Kasumi-1 (cell line): ENCODE data around the gene LIME1.
A peak's percentile ranks its signal among the peaks of the same experiment; 100 is the strongest.
"Not testable (repeated sequence)": the region's sequence is repeated elsewhere in the genome, so short reads cannot be mapped to it uniquely, and the experiment has no call there.

ENCODE experiments used
- DNase-seq, 2 experiments: peaks; one replicate each; lab custom pipeline; 2025; lab: John Stamatoyannopoulos, UW

The LIME1 gene

DNA sequence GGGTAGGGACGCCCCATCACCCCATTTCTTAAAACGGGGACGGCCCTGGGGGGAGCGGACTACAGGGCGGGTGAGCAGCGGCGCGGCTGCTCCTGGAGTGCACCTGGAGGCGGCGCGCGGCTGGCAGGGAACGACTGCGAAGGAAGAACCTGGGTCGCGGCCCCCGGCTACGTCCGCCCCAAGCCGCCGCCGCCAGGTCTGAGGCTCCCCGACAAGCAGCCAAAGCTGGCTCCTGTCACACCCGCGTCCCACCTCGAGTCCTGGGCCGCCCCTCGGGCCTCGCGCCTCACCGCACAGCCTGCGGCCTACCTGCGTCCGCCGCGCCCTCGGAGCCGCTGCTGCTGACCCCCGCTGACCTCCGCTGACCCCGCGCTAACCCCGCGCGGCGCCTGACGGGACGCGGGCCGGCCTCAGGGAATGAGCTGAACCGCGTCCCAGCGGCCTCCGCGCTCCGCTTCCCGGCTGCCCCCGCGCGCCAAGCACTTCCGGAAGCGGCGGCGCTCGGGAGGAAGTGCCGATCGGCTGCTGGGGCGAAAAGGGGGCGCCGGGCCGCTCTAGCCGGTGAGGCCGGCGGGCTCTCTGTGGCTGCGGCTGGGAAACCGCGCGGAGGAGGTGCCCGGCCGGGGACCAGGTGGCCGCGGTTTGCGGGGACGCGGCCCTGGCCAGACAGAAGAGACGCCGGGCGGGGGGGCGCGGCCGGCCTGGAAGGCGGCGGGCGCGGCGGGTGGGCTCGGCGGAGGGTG lies 28.7 kb upstream of the LIME1 start, which contains the start of the genes ARFRP1 and ZGPAT:
TSS of gene ARFRP1 (minus strand) at position 419 of the 743 bp plus-strand sequence. CDS start 885 bp downstream, outside the sequence.
TSS of gene ZGPAT (plus strand) at position 482 of the 743 bp plus-strand sequence. CDS start 542 bp downstream, outside the sequence.
- peak; percentile 77 to 85 for DNase-seq

DNA sequence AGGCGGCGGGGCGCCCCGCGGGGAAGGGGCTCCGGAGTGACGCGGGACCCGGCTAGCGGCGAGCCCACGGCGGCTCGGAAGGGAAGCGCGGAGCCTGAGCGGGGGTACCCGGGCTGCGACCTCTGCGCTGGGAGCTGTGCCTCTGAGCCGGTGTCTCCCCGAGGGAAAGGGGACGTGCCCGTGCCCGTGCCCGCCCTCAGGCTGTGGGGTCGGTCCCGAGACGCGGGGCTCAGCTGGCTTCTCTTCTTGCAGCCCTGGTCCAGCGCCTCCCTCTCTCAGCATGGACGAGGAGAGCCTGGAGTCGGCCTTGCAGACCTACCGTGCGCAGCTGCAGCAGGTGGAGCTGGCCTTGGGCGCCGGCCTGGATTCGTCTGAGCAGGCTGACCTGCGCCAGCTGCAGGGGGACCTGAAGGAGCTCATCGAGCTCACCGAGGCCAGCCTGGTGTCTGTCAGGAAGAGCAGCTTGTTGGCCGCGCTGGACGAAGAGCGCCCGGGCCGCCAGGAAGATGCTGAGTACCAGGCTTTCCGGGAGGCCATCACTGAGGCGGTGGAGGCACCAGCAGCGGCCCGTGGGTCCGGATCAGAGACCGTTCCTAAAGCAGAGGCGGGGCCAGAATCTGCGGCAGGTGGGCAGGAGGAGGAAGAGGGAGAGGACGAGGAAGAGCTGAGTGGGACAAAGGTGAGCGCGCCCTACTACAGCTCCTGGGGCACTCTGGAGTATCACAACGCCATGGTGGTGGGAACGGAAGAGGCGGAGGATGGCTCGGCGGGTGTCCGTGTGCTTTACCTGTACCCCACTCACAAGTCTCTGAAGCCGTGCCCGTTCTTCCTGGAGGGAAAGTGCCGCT lies 27.9 kb upstream of the LIME1 start:
- no peak for DNase-seq

DNA sequence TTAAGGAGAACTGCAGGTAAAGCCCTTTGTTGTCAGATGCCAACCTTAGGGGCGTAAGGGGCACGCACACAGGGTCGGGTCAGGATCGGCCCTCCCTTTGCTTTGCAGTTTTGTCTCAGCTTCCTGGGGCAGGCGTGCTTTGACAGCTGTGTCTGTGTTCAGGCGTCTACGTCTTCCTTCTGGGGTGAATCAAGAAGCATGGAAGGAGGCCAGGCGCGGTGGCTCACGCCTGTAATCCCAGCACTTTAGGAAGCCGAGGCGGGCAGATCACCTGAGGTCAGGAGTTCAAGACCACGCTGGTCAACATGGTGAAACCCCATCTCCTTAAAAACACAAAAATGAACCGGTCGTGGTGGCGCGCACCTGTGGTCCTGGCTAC lies 27.3 kb upstream of the LIME1 start:
- DNase-seq = no peak

DNA sequence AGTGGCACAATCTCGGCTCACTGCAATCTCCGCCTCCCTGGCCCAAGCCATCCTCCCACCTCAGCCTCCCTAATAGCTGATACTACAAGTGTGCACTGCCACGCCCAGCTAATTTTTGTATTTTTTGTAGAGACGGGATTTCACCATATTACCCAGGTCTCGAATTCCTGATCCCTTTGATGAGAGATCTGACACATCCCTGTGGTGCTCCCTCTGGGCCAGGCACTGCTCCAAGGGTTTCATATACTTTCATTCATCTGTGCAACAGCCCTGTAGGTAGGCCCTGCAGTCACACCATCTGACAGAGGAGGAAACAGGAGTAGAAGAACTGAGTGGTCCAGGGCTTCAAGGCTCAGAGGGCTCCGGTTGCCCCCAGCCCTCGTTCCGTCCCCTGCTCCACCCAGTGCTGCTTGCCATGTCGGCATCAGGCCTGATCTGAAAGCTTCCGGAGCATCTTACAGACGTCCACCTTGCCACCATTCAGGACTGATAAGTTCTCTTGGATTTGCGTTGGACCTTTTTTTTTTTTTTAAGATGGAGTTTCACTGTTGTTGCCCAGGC lies 25.3 kb upstream of the LIME1 start:
- DNase-seq = no peak

DNA sequence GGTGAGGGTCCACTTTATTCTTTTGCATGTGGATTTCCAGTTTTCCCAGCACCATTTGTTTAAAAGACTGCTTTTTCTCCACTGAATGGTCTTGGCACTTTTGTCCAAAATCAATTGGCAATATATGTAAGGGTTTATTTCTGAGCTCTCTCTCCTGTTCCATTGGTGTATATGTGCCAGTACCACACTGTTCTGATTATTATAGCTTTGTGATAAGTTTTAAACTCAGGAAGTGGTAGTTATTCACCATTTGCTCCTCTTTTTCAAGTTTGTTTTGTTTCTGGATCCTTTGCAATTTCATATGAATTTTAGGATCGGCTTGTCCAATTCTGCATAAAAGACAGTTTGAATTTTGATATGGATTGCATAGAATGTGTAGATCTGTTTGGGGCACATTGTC lies 24.3 kb upstream of the LIME1 start:
- no peak for DNase-seq

DNA sequence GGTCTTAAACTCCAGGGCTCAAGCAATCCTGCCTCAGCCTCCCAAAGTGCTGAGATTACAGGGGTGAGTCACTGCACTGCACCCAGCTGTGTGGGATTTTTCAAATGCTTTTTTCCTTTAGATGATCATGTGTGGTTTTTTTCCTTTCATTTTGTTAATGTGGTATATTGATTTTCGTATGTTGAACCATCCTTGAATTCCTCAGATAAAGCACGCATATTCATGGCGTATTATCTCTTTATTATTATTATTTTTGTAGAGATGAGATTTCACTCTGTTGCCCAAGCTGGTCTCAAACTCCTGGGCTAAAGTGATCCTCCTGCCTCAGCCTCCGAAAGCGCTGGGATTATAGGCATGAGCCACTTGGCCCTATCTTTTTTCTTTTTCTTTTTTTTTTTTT lies 21.6 kb upstream of the LIME1 start:
- DNase-seq = no peak

DNA sequence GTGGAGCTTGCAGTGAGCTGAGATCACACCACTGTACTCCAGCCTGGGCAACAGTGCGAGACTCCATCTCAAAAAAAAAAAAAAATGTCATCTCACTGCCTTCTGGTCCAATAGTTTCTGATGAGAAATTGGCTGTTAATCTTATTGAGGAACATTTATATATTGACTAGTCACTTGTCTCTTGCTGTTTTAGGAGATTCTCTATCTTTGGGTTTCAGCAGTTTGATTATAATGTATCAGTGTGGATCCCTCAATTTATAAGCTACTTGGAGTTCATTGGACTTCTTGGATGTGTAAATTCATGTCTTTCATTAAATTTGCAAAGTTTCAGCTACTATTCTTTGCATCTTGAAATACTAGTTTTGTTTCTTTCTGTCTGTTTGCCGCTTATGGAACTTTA lies 17.5 kb upstream of the LIME1 start:
- DNase-seq = no peak

DNA sequence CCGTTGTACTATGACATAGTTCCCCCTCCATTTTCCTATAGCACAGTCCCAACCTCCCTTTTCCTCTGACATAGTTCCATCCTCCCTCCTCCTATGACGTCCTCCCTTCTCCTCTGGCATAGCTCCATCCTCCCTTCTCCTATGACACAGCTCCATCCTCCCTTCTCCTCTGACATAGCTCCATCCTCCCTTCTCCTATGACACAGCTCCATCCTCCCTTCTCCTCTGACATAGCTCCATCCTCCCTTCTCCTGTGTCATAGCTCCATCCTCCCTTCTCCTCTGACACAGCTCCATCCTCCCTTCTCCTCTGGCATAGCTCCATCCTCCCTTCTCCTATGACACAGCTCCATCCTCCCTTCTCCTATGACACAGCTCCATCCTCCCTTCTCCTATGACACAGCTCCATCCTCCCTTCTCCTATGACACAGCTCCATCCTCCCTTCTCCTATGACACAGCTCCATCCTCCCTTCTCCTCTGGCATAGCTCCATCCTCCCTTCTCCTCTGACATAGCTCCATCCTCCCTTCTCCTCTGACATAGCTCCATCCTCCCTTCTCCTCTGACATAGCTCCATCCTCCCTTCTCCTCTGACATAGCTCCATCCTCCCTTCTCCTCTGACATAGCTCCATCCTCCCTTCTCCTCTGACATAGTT lies 13.4 kb upstream of the LIME1 start:
- DNase-seq = not testable (repeated sequence)

DNA sequence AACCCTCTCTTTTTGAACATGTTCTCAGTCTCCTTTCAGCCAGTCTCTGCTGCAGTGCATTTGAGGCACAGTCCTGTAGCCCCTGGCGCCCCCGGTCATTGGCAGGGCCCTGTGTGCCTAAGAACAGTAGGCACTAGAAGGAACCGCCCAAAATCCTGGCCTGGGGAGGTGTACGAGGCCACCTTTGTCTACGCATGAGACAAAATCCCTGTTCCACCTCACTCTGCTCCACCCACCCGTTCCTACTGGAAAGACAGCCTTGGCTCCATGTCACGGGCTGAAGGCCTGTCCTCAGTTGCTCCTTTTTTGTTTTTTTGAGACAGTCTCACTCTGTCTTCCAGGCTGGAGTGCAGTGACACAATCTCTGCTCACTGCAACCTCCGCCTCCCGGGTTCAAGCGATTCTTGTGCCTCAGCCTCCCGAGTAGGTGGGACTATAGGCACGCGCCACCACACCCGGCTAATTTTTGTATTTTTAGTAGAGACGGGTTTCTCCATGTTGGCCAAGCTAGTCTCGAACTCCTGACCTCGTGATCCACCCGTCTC lies 6.2 kb upstream of the LIME1 start:
- not testable (repeated sequence) for DNase-seq

DNA sequence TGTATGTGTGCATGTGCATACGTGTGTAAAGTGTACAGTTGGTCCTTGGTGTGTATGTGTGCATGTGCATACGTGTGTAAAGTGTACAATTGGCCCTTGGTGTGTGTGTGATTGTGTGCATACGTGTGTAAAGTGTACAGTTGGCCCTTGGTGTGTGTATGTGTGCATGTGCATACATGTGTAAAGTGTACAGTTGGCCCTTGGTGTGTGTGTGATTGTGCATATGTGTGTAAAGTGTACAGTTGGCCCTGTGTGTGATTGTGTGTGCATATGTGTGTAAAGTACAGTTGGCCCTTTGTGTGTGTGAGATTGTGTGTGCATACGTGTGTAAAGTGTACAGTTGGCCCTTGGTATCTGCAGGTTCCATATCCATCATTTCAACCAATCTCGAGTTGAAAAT lies 5.1 kb upstream of the LIME1 start:
- DNase-seq = no peak

DNA sequence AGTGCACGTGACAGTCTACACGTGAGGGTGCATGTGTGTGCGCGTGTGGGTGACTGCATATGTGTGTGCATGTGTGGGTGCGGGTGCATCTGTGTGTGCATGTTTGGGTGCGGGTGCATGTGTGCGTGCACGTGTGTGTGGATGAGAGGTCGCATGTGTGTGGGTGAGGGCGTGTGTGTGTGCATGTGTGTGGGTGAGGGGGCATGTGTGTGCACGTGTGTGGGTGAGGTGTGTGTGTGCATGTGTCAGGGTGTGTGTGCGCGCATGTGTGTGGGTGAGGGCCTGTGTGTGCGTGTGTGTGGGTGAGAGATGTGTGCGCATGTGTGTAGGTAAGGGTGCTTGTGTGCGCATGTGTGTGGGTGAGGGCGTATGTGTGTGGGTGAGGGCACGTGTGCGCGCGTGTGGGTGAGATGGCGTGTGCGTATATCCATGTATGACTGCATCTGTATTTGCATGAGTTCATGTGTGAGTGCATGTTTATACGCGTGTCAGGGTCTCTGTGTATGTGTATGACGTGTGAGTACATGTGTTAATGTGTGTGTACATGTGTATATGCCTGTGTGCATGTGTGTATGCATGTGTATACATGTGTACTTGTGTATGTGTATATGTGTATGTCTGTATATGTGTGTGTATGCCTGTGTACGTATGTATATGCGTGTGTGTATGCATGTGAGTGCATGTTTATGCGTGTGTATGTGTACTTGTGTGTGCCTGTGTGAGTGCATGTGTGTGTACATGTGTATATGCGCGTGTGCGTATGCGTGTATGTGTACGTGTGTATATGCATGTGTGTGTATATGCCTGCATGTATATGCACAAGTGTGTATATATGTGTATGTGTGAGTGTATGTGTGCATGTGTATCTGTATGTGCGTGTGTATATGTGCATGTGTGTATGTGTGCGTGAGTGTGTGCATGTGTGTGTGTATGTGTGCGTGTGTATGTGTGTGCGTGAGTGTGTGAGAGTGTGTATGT lies 4.1 kb upstream of the LIME1 start:
- DNase-seq = no peak

DNA sequence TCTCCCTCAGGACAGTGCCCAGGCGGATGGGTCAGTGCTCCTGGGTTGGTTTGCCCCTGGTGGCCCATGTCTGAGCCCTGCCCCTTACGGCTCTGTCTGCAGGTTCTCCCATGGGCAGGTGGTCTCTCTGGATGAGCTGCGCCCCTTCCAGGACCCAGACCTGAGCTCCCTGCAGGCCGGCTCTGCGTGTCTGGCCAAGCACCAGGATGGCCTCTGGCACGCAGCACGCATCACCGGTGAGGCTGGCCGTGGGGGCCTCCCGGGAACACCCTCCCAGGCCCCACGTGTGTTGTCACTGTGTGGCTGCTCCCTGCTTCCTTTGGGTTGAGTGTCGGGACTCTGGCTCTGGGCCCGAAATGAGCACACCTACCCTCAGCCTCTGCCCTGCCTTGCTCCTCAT lies 3.3 kb upstream of the LIME1 start:
- no peak for DNase-seq

DNA sequence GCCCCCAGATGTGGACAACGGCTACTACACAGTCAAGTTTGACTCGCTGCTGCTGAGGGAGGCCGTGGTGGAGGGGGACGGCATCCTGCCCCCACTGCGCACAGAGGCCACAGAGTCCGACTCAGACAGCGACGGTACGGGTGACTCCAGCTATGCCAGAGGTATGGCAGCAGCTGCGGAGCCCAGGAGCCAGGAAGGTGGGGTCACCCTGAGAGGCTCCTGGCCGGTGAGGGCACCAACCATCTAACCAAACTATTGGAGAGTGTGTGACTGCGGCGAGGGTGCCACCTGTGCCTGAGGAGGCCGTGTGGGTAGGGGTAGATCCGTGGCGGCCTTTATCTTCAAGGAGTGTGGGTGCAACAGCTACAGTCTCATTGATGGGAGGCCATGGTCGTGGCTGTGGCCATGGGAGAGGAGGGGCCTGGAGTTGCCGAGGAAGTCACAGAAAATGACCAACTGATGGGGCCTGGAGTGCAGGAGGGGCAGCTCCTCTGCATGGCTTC lies 2.8 kb upstream of the LIME1 start:
- DNase-seq = no peak

DNA sequence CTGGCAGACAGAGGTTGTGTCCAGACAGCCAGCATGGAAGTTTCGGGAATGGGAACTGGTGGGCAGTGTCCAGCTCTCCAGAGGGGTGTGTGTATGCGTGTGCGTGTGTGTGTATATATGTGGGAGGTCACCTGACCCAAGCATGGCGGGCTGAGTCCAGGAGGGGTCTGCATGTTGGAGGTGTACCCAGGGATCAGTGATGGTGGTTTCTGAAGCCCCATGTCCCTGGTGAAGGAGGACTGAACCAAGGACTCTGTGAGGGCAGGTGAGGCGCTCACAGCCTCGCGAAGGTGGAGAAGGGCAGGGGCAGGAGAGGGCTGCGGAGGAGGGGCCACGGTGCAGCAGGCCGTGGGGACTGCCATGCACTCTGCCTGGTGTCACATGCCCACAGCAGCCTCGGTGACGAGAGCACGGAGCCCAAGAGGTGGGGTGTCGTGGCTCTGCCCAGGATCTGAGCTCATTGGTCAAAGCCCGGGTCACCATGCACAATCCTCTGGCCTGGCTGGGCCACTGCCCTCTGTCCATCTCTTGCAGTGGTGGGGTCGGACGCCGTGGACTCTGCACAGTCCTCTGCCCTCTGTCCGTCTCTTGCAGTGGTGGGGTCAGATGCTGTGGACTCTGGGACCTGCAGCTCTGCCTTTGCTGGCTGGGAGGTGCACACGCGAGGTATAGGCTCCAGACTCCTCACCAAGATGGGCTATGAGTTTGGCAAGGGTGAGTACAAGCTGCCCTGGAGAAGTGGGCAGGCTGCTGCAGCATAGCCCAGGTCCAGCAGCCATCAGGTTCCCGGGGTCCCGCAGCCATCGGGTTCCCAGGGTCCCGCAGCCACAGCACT lies 2.1 kb upstream of the LIME1 start:
- no peak for DNase-seq

DNA sequence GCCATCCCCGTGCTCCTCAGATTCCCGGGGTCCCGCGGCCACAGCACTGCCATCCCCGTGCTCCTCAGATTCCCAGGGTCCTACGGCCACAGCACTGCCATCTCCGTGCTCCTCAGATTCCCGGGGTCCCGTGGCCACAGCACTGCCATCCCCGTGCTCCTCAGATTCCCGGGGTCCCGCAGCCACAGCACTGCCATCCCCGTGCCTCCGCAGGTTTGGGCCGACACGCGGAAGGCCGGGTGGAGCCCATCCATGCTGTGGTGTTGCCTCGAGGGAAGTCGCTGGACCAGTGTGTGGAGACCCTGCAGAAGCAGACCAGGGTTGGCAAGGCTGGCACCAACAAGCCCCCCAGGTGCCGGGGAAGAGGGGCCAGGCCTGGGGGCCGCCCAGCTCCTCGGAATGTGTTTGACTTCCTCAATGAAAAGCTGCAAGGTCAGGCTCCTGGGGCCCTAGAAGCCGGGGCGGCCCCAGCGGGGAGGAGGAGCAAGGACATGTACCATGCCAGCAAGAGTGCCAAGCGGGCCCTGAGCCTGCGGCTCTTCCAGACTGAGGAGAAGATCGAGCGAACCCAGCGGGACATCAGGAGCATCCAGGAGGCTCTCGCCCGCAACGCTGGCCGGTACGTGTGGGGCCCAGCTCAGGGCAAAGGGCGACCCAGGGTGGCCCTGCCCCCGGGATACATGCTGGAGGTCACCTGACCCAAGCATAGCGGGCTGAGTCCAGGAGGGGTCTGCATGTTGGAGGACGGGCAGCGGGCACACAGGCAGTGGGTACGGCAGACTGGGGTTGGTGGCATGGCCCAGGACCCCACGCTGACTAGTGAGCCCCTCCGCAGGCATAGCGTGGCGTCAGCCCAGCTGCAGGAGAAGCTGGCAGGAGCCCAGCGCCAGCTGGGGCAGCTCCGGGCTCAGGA lies 1.3 kb upstream of the LIME1 start:
- DNase-seq = no peak

DNA sequence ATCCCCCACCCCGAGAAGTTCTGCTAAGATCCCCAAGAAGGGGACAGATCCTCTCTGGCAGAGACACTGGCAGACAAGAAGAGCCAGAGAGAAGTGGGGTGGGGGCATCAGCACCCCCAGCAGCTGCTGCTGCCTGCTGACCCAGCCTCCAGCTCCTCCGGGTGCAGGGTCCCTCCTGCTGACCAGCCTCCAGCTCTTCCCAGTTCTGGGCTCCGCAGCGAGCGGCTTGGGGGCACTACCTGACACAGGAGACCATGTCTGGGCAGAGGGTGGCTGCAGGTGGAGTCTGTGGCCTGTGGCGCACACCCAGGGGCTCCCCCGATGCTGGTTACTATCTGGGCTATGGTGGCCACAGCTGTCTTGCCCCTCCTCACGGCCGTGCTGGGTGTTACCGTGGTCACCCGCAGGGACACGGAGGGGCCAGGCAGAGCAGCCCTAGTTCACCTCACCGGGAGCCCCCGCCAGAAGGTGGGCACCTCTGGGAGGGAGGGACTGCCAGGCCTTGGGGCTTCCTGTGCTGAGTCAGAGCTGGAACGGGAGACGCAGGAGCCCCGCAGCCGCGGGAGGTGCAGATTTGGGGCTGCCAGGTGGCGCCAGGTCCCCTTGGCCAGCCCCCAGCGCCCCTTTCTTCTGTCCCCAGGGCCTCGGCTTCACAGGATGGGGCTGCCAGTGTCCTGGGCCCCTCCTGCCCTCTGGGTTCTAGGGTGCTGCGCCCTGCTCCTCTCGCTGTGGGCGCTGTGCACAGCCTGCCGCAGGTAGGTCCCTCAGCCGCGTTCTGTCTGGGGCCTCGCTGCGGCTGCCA lies 630 bp downstream of the LIME1 start:
- no peak for DNase-seq

DNA sequence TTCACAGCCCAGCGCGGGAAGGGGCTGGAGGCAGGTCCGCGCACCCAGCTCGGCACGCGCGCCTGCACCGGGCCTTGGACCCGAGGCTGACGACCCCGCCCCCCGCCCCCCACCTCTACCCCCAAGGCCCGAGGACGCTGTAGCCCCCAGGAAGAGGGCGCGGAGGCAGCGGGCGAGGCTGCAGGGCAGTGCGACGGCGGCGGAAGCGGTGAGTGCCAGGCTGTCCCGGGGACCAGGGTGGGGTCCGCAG lies 1.2 kb downstream of the LIME1 start:
- DNase-seq = no peak
